Sigmoid colon (tissue), 4 donors: ENCODE data around the gene SERP1.

Experiments used
- CTCF ChIP-seq, 4 experiments: fragments of 450-650 bp in 3 of 4; fragments of 200-600 bp in 1 of 4; IDR thresholded peaks; one replicate each; pipeline ENCODE4 v1.5.1; 2016 to 2019; ENCODE audit warnings: antibody characterized with exemption in 4 of 4, mild to moderate bottlenecking in 3 of 4, moderate library complexity in 2 of 4
- EP300 ChIP-seq, 4 donors: sonication (generic); formaldehyde crosslinking; IDR thresholded peaks; one replicate each; pipeline ENCODE4 v1.6.1; 2017; ENCODE audit warnings: antibody characterized with exemption in 4 of 4
- POLR2A ChIP-seq, 2 donors: fragments of 450-650 bp; IDR thresholded peaks; one replicate each; pipeline ENCODE4 v1.6.1; 2016; ENCODE audit warnings: antibody characterized with exemption in 2 of 2, mild to moderate bottlenecking in 2 of 2, moderate library complexity in 2 of 2
- POLR2AphosphoS5 ChIP-seq, 4 donors: sonication (generic); formaldehyde crosslinking; IDR thresholded peaks; one replicate each; pipeline ENCODE4 v1.6.1; 2017; ENCODE audit warnings: antibody characterized with exemption in 4 of 4

GRCh38 chr3:150508401-150508800, 37.9 kb downstream of the SERP1 start:
- TF ChIP-seq CTCF (IDR thresholded peaks at IDR 0.05) (no peak), POLR2A (IDR thresholded peaks at IDR 0.05) (no peak), POLR2AphosphoS5 (IDR thresholded peaks at IDR 0.05) (no peak), EP300 (IDR thresholded peaks at IDR 0.05) (no peak)
